OCI-LY7 (cell line): ENCODE data around the gene BSX. TPM values are rescaled to one million over a fixed set of nuclear protein-coding genes. Genes with fewer than 3 reads are reported as not detected.

Source experiments
- BruUV-seq: library from RNA; stranded (reverse); fragments of 400-500 nt; replicated peaks from 2 replicates; lab custom pipeline; 2021; lab: Mats Ljungman, UMichigan
- CTCF ChIA-PET: fragments of 300-600 bp; sonication (Branson Sonifier 250); formaldehyde crosslinking; loops from one replicate; lab custom pipeline; 2022; ENCODE audit warnings: antibody characterized with exemption; ENCODE audit not compliant: unreplicated experiment; lab: Charles Lee
- POLR2A ChIA-PET: fragments of 300-600 bp; sonication (Branson Sonifier 250); formaldehyde crosslinking; loops from one replicate; lab custom pipeline; 2022; ENCODE audit warnings: antibody characterized with exemption; lab: Charles Lee
- DNase-seq: peaks from one replicate; pipeline ENCODE4 v3.0.0-alpha.2; 2015; ENCODE audit warnings: low spot score
- H2AFZ ChIP-seq: fragments of 200-600 bp; sonication (generic), shearing (Covaris generic); 2 replicates; pipeline ENCODE4 v1.6.1; 2014; ENCODE audit warnings: mild to moderate bottlenecking, antibody characterized with exemption, low read length, moderate library complexity
- H3K27ac ChIP-seq: fragments of 200-600 bp; sonication (generic); 2 replicates; pipeline ENCODE4 v1.5.1; 2014; ENCODE audit warnings: mixed run types, low read depth, mild to moderate bottlenecking, moderate library complexity, low read length, inconsistent platforms; ENCODE audit not compliant: poor library complexity, severe bottlenecking
- H3K36me3 ChIP-seq: fragments of 200-600 bp; sonication (generic); 2 replicates; pipeline ENCODE4 v1.6.1; 2014; ENCODE audit warnings: mild to moderate bottlenecking, antibody characterized with exemption, low read length, moderate library complexity, mixed read lengths; ENCODE audit not compliant: insufficient read depth
- H3K4me1 ChIP-seq: fragments of 200-600 bp; sonication (generic); 2 replicates; pipeline ENCODE4 v1.5.1; 2014; ENCODE audit warnings: mild to moderate bottlenecking, low read length; ENCODE audit not compliant: insufficient read depth, poor library complexity, severe bottlenecking
- H3K4me2 ChIP-seq: fragments of 200-600 bp; sonication (generic); 2 replicates; pipeline ENCODE4 v1.6.1; 2014; ENCODE audit warnings: mild to moderate bottlenecking, low read length
- H3K4me3 ChIP-seq: fragments of 200-600 bp; sonication (generic); 2 replicates; pipeline ENCODE4 v1.5.1; 2014; ENCODE audit warnings: mild to moderate bottlenecking, low read depth, low read length; ENCODE audit not compliant: poor library complexity, severe bottlenecking
- H3K79me2 ChIP-seq: fragments of 200-600 bp; sonication (generic); 2 replicates; pipeline ENCODE4 v1.6.1; 2016; ENCODE audit warnings: low read depth, mild to moderate bottlenecking, low read length, moderate library complexity, mixed read lengths; ENCODE audit not compliant: insufficient read depth
- H3K9me2 ChIP-seq: fragments of 200-600 bp; sonication (generic); 2 replicates; pipeline ENCODE4 v1.6.1; 2016; ENCODE audit warnings: mild to moderate bottlenecking, low read length, mixed read lengths; ENCODE audit not compliant: insufficient read depth
- H3K9me3 ChIP-seq: fragments of 200-600 bp; sonication (generic); 2 replicates; pipeline ENCODE4 v1.6.1; 2014; ENCODE audit warnings: mild to moderate bottlenecking, mixed run types, low read length, mixed read lengths
- H4K20me1 ChIP-seq: fragments of 200-600 bp; sonication (generic); 2 replicates; pipeline ENCODE4 v1.6.1; 2014; ENCODE audit warnings: mild to moderate bottlenecking, antibody characterized with exemption, low read length, moderate library complexity, mixed read lengths; ENCODE audit not compliant: insufficient read depth
- CTCF ChIP-seq: fragments of 200-600 bp; sonication (generic); conservative IDR thresholded peaks from 2 replicates; pipeline ENCODE4 v1.5.1; 2014; ENCODE audit warnings: mild to moderate bottlenecking, antibody characterized with exemption, low read length, moderate library complexity, mixed read lengths
- EZH2phosphoT487 ChIP-seq: fragments of 200-600 bp; sonication (generic); IDR thresholded peaks from 2 replicates; pipeline ENCODE4 v1.6.1; 2018; ENCODE audit warnings: low read depth, borderline replicate concordance, mild to moderate bottlenecking, mixed run types, antibody characterized with exemption, low read length, moderate library complexity, mixed read lengths
- intact Hi-C: fragments of 100-400 bp; cut with micrococcal nuclease; formaldehyde crosslinking; loops from one replicate; pipeline ENCODE4 v1.10.0; 2022; ENCODE audit not compliant: unreplicated experiment
- total RNA-seq, 2 experiments: library from RNA; depleted of rRNA in 1 of 2; stranded (reverse); fragments of >200 nt in 1 of 2; shearing (Covaris generic) in 1 of 2; gene quantifications; 2 replicates each; pipeline ENCODE4 v1.2.3, GENCODE V29; 2014 to 2022

BSX gene
- total RNA-seq, 2 experiments from 2014 or later = not detected

GRCh38 chr11:122976061-122976733 is 5.4 kb downstream of the BSX start:
- no peak overlapping the region for H3K27ac ChIP-seq
- intact Hi-C loops = no loop called here
- H3K4me3 ChIP-seq = no peak overlapping the region
- H4K20me1 ChIP-seq = no peaks in the 10 kb centered on the region
- H3K79me2 ChIP-seq = no peaks in the 10 kb centered on the region
- H3K36me3 ChIP-seq = no peaks in the 10 kb centered on the region
- TF ChIP-seq CTCF = no peak
- no TSS peak for BruUV-seq
- no peaks in the 10 kb centered on the region for H3K9me3 ChIP-seq
- H2AFZ ChIP-seq = no peak overlapping the region
- CTCF ChIA-PET = no interaction called here
- no peaks in the 10 kb centered on the region for H3K9me2 ChIP-seq
- no peak overlapping the region for H3K4me2 ChIP-seq
- no peak for DNase-seq
- POLR2A ChIA-PET = no interaction called here
- no peaks in the 10 kb centered on the region for H3K4me1 ChIP-seq

- Histone ChIP-seq H4K20me1 (no peaks in the 10 kb centered on the region), H3K4me1 (no peaks in the 10 kb centered on the region), H3K9me2 (no peaks in the 10 kb centered on the region), H2AFZ (no peak overlapping the region), H3K9me3 (no peaks in the 10 kb centered on the region), H3K4me2 (no peak overlapping the region), H3K27ac (no peak overlapping the region), H3K79me2 (no peaks in the 10 kb centered on the region), H3K36me3 (no peaks in the 10 kb centered on the region), H3K4me3 (no peak overlapping the region)
- DNase-seq = no peak
- intact Hi-C loops = no loop called here
- no TSS peak for BruUV-seq
- ChIA-PET CTCF (no interaction called here), POLR2A (interaction anchor here (0.6 to 0.7 kb wide), 2 partner anchors 361 to 549 kb away, joined by 3 read pairs; no protein-coding TSS in a partner anchor)
- TF ChIP-seq CTCF (no peak), EZH2phosphoT487 (no peak)
These were observed 17.7 kb downstream of the BSX start for GRCh38 chr11:122963961-122964360.

- CTCF ChIA-PET = no interaction called here
- Histone ChIP-seq H3K27ac (no peak overlapping the region), H3K4me1 (no peaks in the 10 kb centered on the region), H3K9me3 (no peaks in the 10 kb centered on the region), H4K20me1 (no peaks in the 10 kb centered on the region), H3K4me3 (no peak overlapping the region), H3K79me2 (no peaks in the 10 kb centered on the region), H3K36me3 (no peaks in the 10 kb centered on the region), H3K4me2 (no peak overlapping the region), H2AFZ (no peak overlapping the region), H3K9me2 (no peaks in the 10 kb centered on the region)
- BruUV-seq = no TSS peak
- POLR2A ChIA-PET = interaction anchor here (0.6 kb wide), 1 partner anchor 195 kb away, joined by 3 read pairs; no protein-coding TSS in a partner anchor
- intact Hi-C loops = no loop called here
- TF ChIP-seq CTCF (no peak), EZH2phosphoT487 (no peak)
- no peak for DNase-seq
These were observed 27.2 kb downstream of the BSX start for GRCh38 chr11:122954455-122954854.
